Measurements from ENCODE around the gene EDEM2. TPM values are rescaled to one million over a fixed set of nuclear protein-coding genes. Genes with fewer than 3 reads are reported as not detected.
A peak's percentile ranks its signal among the peaks of the same experiment; 100 is the strongest.

EDEM2 gene
- total and polyA plus RNA-seq, 2 of the 13 experiments (the other 11 are each of a cell fraction or from before 2014, with no cell fraction given) = 33.1 to 46.9 TPM

DNA sequence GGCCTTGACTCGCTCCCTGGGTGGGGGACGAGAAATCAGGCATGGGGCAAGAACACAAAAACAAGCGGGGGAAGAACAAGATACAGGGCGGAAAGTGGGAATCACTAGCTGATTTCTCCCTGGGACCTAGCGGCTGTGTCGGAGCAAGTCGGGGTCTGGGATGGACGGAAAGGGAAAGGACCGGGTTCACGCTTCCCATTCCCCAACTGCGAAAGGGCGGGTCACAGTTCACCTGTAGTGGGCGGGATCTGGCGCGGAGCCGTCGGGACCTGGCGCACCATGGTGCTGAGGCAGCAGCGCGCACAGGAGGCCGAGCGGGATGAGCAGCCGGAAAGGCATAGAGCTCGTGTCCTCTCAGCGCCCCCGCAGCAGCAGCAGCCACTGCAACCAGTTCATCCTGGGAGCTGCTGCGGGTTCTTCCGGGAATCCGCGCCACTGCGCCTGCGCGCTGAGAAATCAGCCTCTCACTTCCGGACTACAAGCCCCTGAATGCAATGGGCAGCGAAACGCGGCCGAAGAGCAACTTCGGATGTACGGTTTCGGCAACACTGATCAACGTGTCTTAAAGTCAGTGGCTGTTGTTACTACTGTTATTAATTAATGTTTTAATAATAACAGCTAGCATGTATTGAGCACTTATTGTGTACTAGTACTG lies at the start of gene EDEM2 (continued):
- TF ChIP-seq HOXD1 (CRISPR knock-in tag; IDR thresholded peaks at IDR 0.05) (peak; percentile 87; the same call in 1 of the 2 replicates), ZSCAN25 (CRISPR knock-in tag; IDR thresholded peaks at IDR 0.05) (no peak), MYC (CRISPR knock-in tag; IDR thresholded peaks at IDR 0.05; ENCODE audit: borderline replicate concordance) (peak; percentile 96), ZNF616 (CRISPR knock-in tag; IDR thresholded peaks at IDR 0.05; ENCODE audit: low read depth) (peak; percentile 76), FOXO1 (CRISPR knock-in tag; IDR thresholded peaks at IDR 0.05) (peak; percentile 47; the same call in 1 of the 2 replicates), RNF2 (conservative IDR thresholded peaks at IDR 0.05; ENCODE audit: low read depth) (peak; percentile 62), ZFP62 (CRISPR knock-in tag; IDR thresholded peaks at IDR 0.05) (no peak), BRD4 (CRISPR knock-in tag; IDR thresholded peaks at IDR 0.05) (0 out of 2 replicates have a peak, but pooled peaks have one; percentile 55), ZNF180 (CRISPR knock-in tag; IDR thresholded peaks at IDR 0.05; ENCODE audit: borderline replicate concordance, low read depth) (0 out of 2 replicates have a peak, but pooled peaks have one; percentile 41), ZIK1 (CRISPR knock-in tag; IDR thresholded peaks at IDR 0.05; ENCODE audit: borderline replicate concordance, low read depth) (no peak; the same call in 1 of the 2 replicates), SRF (IDR thresholded peaks at IDR 0.05; ENCODE audit: low read depth, low read length) (peak; percentile 48; the same call in 1 of the 2 replicates), ZNF788 (CRISPR knock-in tag; IDR thresholded peaks at IDR 0.05; ENCODE audit: borderline replicate concordance) (peak; percentile 95; the same call in 1 of the 2 replicates), PHB2 (IDR thresholded peaks at IDR 0.05; ENCODE audit: partially characterized antibody) (no peak), CC2D1A (CRISPR knock-in tag; IDR thresholded peaks at IDR 0.05) (no peak), CENPX (CRISPR knock-in tag; IDR thresholded peaks at IDR 0.05) (no peak), HES4 (CRISPR knock-in tag; IDR thresholded peaks at IDR 0.05; ENCODE audit: borderline replicate concordance) (no peak), ZNF546 (CRISPR knock-in tag; conservative IDR thresholded peaks at IDR 0.05) (peak; percentile 88; the same call in 1 of the 2 replicates), ATF1 (CRISPR knock-in tag; IDR thresholded peaks at IDR 0.05) (peak; percentile 67; the same call in 1 of the 2 replicates), PITX1 (CRISPR knock-in tag; IDR thresholded peaks at IDR 0.05) (peak; percentile 73), RBM39 (IDR thresholded peaks at IDR 0.05; ENCODE audit: low read depth, low read length, poor library complexity, severe bottlenecking) (peak; percentile 91), ZNF589 (CRISPR knock-in tag; conservative IDR thresholded peaks at IDR 0.05) (peak; percentile 89; the same call in 1 of the 2 replicates), ZNF839 (CRISPR knock-in tag; IDR thresholded peaks at IDR 0.05; ENCODE audit: borderline replicate concordance) (peak; percentile 79), STAG1 (CRISPR knock-in tag; IDR thresholded peaks at IDR 0.05) (peak; percentile 57), ZSCAN30 (CRISPR knock-in tag; IDR thresholded peaks at IDR 0.05) (no peak)
- TF ChIP-seq, protein P1, sequence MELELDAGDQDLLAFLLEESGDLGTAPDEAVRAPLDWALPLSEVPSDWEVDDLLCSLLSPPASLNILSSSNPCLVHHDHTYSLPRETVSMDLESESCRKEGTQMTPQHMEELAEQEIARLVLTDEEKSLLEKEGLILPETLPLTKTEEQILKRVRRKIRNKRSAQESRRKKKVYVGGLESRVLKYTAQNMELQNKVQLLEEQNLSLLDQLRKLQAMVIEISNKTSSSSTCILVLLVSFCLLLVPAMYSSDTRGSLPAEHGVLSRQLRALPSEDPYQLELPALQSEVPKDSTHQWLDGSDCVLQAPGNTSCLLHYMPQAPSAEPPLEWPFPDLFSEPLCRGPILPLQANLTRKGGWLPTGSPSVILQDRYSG (CRISPR knock-in tag; IDR thresholded peaks at IDR 0.05) = no peak
- TF ChIP-seq, protein P2, sequence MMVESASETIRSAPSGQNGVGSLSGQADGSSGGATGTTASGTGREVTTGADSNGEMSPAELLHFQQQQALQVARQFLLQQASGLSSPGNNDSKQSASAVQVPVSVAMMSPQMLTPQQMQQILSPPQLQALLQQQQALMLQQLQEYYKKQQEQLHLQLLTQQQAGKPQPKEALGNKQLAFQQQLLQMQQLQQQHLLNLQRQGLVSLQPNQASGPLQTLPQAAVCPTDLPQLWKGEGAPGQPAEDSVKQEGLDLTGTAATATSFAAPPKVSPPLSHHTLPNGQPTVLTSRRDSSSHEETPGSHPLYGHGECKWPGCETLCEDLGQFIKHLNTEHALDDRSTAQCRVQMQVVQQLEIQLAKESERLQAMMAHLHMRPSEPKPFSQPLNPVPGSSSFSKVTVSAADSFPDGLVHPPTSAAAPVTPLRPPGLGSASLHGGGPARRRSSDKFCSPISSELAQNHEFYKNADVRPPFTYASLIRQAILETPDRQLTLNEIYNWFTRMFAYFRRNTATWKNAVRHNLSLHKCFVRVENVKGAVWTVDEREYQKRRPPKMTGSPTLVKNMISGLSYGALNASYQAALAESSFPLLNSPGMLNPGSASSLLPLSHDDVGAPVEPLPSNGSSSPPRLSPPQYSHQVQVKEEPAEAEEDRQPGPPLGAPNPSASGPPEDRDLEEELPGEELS (CRISPR knock-in tag; IDR thresholded peaks at IDR 0.05) = peak; percentile 71
- TF ChIP-seq, protein P3, sequence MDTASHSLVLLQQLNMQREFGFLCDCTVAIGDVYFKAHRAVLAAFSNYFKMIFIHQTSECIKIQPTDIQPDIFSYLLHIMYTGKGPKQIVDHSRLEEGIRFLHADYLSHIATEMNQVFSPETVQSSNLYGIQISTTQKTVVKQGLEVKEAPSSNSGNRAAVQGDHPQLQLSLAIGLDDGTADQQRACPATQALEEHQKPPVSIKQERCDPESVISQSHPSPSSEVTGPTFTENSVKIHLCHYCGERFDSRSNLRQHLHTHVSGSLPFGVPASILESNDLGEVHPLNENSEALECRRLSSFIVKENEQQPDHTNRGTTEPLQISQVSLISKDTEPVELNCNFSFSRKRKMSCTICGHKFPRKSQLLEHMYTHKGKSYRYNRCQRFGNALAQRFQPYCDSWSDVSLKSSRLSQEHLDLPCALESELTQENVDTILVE (CRISPR knock-in tag; IDR thresholded peaks at IDR 0.05) = peak; percentile 29

Data from HepG2 (cell line).